ENCODE data around the gene PPDPF. TPM values are rescaled to one million over a fixed set of nuclear protein-coding genes. Genes with fewer than 3 reads are reported as not detected.

PPDPF gene
- total RNA-seq, 2 experiments from 2014 or later, result 292 to 296 TPM

DNA sequence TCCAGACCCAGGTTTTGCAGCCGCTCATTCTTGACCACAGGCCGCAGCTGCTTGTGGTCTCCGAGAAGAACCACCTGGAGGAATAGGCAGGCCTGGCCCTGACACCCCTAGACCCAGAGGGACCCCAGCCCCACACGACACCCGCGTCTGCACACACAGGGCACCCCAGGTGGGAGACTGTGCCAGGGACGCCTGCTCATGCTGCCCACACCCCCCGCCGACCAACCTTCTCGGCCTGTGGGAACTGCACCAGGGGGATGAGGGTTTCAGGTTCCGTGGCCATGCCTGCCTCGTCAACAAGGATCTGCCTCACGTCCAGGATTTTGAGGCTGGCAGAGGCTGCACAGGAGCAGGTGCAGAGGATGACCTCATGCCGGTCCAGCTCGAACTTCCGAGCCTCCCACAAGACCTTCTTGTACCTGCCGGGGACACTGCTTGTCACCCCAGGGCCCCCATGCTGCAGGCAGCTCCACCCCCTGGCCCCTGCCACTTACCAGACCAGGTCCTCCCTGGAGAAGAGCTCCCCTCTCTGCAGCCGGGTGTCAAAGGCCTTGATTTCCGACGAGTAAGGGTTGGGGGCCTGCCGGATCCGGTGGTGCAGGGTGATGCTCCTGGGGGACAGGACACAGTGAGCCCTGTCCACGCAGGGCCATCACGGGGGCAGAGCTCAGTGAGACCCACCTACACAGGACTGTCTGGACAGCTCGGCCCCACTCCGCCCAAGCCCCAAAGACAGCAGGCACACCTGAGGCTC is 40.5 kb downstream of the PPDPF start:
- DNase-seq (no peak), ATAC-seq (no peak)
- no peaks in the 10 kb centered on the region for H3K9me3 Mint-ChIP-seq (ENCODE audit: insufficient read depth)
- CTCF ChIA-PET, result no interaction called here
- POLR2A ChIA-PET, result no interaction called here
- H3K27ac Mint-ChIP-seq, result no peak overlapping the region
- H3K27me3 Mint-ChIP-seq (ENCODE audit: low read depth), result no peaks in the 10 kb centered on the region
- H3K36me3 Mint-ChIP-seq (ENCODE audit: low read depth), result peaks cover 40% of the 10 kb centered on the region
- H3K4me1 Mint-ChIP-seq (ENCODE audit: low read depth), result peaks cover 3% of the 10 kb centered on the region
- H3K4me3 Mint-ChIP-seq, result no peak overlapping the region

DNA sequence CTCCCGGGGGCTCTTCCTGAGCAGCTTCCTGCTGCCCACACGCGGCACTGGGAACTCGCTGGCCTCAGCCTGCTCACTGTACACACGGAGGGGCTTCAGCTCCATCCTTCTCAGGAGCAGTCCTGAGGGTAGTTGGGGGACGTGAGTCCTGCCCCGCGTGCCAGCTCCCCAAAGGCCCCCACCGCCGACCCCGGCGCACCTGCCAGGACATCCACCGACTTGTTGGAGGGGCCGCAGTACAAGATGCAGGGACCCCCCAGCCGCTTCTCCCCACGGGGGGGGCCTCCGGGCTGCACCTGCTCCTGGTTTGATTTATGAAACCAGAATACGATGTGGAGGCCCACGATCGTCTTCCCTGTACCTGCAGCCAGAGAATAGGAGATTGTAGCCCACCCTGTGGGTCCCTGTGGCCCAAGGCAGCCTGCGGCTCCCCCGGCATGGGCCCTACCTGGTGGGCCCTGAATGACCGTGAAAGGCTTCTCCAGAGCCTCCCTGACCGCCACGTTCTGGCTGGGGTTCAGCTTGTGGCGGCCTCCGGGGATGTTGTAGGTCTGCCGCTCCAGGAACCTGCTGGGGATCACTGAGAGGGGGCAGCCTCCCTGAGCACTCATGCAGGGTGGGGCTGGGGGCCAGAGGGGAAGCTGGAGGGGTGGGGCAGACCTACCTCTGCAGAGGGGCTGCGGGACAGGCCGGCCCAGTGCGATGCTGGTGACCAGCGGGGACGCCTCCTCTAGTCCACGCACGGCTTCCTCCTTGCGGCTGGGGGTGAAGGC is 41.2 kb downstream of the PPDPF start:
- H3K27me3 Mint-ChIP-seq (ENCODE audit: low read depth), result no peaks in the 10 kb centered on the region
- ATAC-seq (no peak), DNase-seq (no peak)
- CTCF ChIA-PET, result interaction anchor here (0.7 kb wide), 1 partner anchor 24 kb away, joined by 3 read pairs; the partner anchor contains the start of gene PTK6
- no peak overlapping the region for H3K4me3 Mint-ChIP-seq
- POLR2A ChIA-PET, result no interaction called here
- H3K36me3 Mint-ChIP-seq (ENCODE audit: low read depth), result peaks cover 41% of the 10 kb centered on the region
- peaks cover 3% of the 10 kb centered on the region for H3K4me1 Mint-ChIP-seq (ENCODE audit: low read depth)
- H3K9me3 Mint-ChIP-seq (ENCODE audit: insufficient read depth), result no peaks in the 10 kb centered on the region
- H3K27ac Mint-ChIP-seq, result no peak overlapping the region

DNA sequence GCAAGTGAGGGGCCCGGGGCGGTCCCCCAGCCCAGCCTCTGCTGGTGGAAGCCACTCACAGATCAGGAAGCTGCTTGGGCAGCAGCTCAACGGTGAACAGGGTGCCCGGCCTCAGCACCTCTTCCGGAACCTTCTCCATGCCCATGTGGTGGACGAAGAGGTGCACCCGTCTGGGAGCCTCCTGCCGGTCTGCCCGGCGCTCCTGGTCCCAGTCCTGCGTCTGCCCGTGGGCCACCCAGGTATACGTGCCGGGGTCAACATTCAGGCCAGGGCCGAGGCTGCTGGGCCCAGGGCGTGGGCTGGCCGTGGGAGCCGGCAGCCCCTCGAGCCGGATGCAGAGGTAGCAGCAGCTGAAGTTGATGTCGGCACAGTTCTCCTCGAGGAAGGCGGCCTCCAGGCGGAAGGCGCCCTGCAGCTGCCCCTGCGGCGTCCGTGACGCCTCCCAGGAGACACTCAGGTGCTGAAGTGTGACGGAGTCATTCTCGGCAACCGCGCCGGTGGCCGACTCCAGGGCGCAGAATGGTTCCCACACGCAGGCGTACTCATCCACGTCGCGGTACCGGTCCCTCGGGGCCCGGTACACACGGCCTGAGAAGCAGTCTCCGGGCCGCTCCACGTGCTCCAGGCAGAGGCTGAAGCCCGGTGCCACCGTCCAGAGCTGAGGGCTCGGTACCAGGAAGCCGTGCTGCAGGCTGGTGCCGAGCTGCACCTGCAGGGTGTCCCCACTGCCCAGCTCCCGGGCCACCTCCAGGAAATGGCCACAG is 42.1 kb downstream of the PPDPF start:
- ChIA-PET CTCF (interaction anchor here (1.0 kb wide), 1 partner anchor 25 kb away, joined by 3 read pairs; no protein-coding TSS in a partner anchor), POLR2A (no interaction called here)
- no peaks in the 10 kb centered on the region for H3K27me3 Mint-ChIP-seq (ENCODE audit: low read depth)
- H3K4me3 Mint-ChIP-seq, result no peak overlapping the region
- peaks cover 46% of the 10 kb centered on the region for H3K36me3 Mint-ChIP-seq (ENCODE audit: low read depth)
- DNase-seq, result no peak
- ATAC-seq, result no peak
- H3K9me3 Mint-ChIP-seq (ENCODE audit: insufficient read depth), result no peaks in the 10 kb centered on the region
- H3K4me1 Mint-ChIP-seq (ENCODE audit: low read depth), result peaks cover 11% of the 10 kb centered on the region
- no peak overlapping the region for H3K27ac Mint-ChIP-seq

- CTCF ChIA-PET, result interaction anchor here (1.0 kb wide), 1 partner anchor 26 kb away, joined by 3 read pairs; no protein-coding TSS in a partner anchor
- Mint-ChIP-seq H3K27ac (no peak overlapping the region), H3K27me3 (ENCODE audit: low read depth) (no peaks in the 10 kb centered on the region), H3K9me3 (ENCODE audit: insufficient read depth) (no peaks in the 10 kb centered on the region), H3K4me3 (no peak overlapping the region), H3K36me3 (ENCODE audit: low read depth) (peaks cover 53% of the 10 kb centered on the region), H3K4me1 (ENCODE audit: low read depth) (peaks cover 19% of the 10 kb centered on the region)
- DNase-seq (no peak), ATAC-seq (no peak)
- POLR2A ChIA-PET, result no interaction called here
Measured at GRCh38 chr20:63563225-63563935, 42.8 kb downstream of the PPDPF start.

- no peak for DNase-seq
- H3K36me3 Mint-ChIP-seq (ENCODE audit: low read depth), result peaks cover 50% of the 10 kb centered on the region
- peaks cover 26% of the 10 kb centered on the region for H3K4me1 Mint-ChIP-seq (ENCODE audit: low read depth)
- ChIA-PET CTCF (no interaction called here), POLR2A (interaction anchor here (1.0 kb wide), 1 partner anchor 10 kb away, joined by 3 read pairs; the partner anchor contains the start of gene HELZ2)
- H3K27me3 Mint-ChIP-seq (ENCODE audit: low read depth), result no peaks in the 10 kb centered on the region
- ATAC-seq, result no peak
- no peak overlapping the region for H3K27ac Mint-ChIP-seq
- no peaks in the 10 kb centered on the region for H3K9me3 Mint-ChIP-seq (ENCODE audit: insufficient read depth)
- no peak overlapping the region for H3K4me3 Mint-ChIP-seq
Measured at GRCh38 chr20:63564036-63564810, 43.7 kb downstream of the PPDPF start.

- Mint-ChIP-seq H3K27me3 (ENCODE audit: low read depth) (no peaks in the 10 kb centered on the region), H3K4me3 (no peak overlapping the region), H3K4me1 (ENCODE audit: low read depth) (peaks cover 34% of the 10 kb centered on the region), H3K27ac (no peak overlapping the region), H3K36me3 (ENCODE audit: low read depth) (peaks cover 52% of the 10 kb centered on the region), H3K9me3 (ENCODE audit: insufficient read depth) (no peaks in the 10 kb centered on the region)
- POLR2A ChIA-PET, result interaction anchor here (1.0 kb wide), 1 partner anchor 9 kb away, joined by 3 read pairs; the partner anchor contains the start of gene HELZ2
- CTCF ChIA-PET, result no interaction called here
- DNase-seq (no peak), ATAC-seq (no peak)
Measured at GRCh38 chr20:63565021-63565698, 44.6 kb downstream of the PPDPF start.

DNA sequence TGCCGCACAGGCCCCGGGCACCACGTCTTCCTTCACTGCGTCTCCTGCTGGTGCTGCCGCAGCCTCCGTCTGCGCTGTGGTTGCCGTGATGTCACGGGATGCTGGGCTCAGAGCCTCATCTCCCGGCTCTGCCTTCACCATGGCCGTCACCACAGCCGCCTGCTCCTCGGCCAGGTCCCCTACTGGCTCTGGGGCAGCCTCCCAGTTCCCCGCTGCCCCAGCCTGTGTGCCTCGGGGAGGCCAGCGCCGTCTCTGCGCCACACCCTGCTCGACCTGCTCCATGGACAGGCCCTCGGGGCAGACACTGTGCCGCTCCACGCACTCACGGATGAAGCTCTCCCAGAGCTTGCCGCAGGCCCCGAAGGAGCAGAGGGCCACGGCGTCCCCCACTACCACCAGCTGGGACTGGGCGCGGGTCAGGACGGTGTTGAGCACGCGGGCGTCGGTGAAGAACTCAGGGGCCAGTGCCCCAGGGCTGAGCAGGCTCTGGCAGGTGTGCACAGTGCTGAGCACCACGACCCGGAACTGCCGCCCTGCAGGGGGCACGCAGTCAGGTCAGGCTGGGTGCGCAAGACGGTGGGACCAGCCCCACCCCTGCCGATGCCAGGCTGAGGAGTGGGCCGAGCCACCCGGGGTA is 45.3 kb downstream of the PPDPF start:
- Mint-ChIP-seq H3K27ac (no peak overlapping the region), H3K4me1 (ENCODE audit: low read depth) (peaks cover 35% of the 10 kb centered on the region), H3K4me3 (no peak overlapping the region), H3K9me3 (ENCODE audit: insufficient read depth) (no peaks in the 10 kb centered on the region), H3K27me3 (ENCODE audit: low read depth) (no peaks in the 10 kb centered on the region), H3K36me3 (ENCODE audit: low read depth) (peaks cover 48% of the 10 kb centered on the region)
- DNase-seq (no peak), ATAC-seq (no peak)
- POLR2A ChIA-PET, result interaction anchor here (1.0 kb wide), 1 partner anchor 8 kb away, joined by 3 read pairs; the partner anchor contains the start of gene HELZ2
- CTCF ChIA-PET, result no interaction called here

- H3K9me3 Mint-ChIP-seq (ENCODE audit: insufficient read depth), result no peaks in the 10 kb centered on the region
- no peaks in the 10 kb centered on the region for H3K27me3 Mint-ChIP-seq (ENCODE audit: low read depth)
- DNase-seq (no peak), ATAC-seq (no peak)
- ChIA-PET CTCF (interaction anchor here (1.5 to 1.6 kb wide), 2 partner anchors 28 to 29 kb away, joined by 6 to 7 read pairs; partner anchors contain the start of gene PTK6), POLR2A (no interaction called here)
- H3K4me1 Mint-ChIP-seq (ENCODE audit: low read depth), result peaks cover 34% of the 10 kb centered on the region
- H3K36me3 Mint-ChIP-seq (ENCODE audit: low read depth), result peaks cover 42% of the 10 kb centered on the region
- no peak overlapping the region for H3K27ac Mint-ChIP-seq
- no peak overlapping the region for H3K4me3 Mint-ChIP-seq
Measured at GRCh38 chr20:63566395-63567135, 46.0 kb downstream of the PPDPF start.

- DNase-seq, result no peak
- CTCF ChIA-PET, result interaction anchor here (1.5 to 1.6 kb wide), 2 partner anchors 28 to 29 kb away, joined by 6 to 7 read pairs; partner anchors contain the start of gene PTK6
- Mint-ChIP-seq H3K4me3 (no peak overlapping the region), H3K27me3 (ENCODE audit: low read depth) (no peaks in the 10 kb centered on the region), H3K9me3 (ENCODE audit: insufficient read depth) (no peaks in the 10 kb centered on the region), H3K27ac (no peak overlapping the region), H3K36me3 (ENCODE audit: low read depth) (peaks cover 39% of the 10 kb centered on the region), H3K4me1 (ENCODE audit: low read depth) (peaks cover 34% of the 10 kb centered on the region)
- POLR2A ChIA-PET, result interaction anchor here (0.9 to 3.5 kb wide), 4 partner anchors 11 to 46 kb away, joined by 3 to 12 read pairs (median 8); partner anchors contain the start of gene PTK6
- no peak for ATAC-seq
Measured at GRCh38 chr20:63567136-63567385, 46.5 kb downstream of the PPDPF start.

Data from activated CD8-positive, alpha-beta T cell treated with anti-CD3 and anti-CD28 coated beads, Interleukin-2, amount 10 ng/mL, durations not matched to agents 7 days and 5 days (primary cell).